Endothelial cell (in vitro differentiated cells): ENCODE measurements around the gene OR51B4. TPM values are rescaled to one million over a fixed set of nuclear protein-coding genes. Genes with fewer than 3 reads are reported as not detected.

Experiments
- DNase-seq: peaks from one replicate; pipeline ENCODE4 v3.0.0; 2021; ENCODE audit warnings: low spot score
- H3K27ac Mint-ChIP-seq: one replicate; pipeline ENCODE4 v1.8.0; 2021; ENCODE audit warnings: mixed read lengths, inconsistent platforms; ENCODE audit not compliant: unreplicated experiment
- H3K27me3 Mint-ChIP-seq: one replicate; pipeline ENCODE4 v1.8.0; 2021; ENCODE audit warnings: mild to moderate bottlenecking, moderate library complexity, mixed read lengths, inconsistent platforms; ENCODE audit not compliant: unreplicated experiment
- H3K36me3 Mint-ChIP-seq: one replicate; pipeline ENCODE4 v1.8.0; 2021; ENCODE audit warnings: mild to moderate bottlenecking, low read depth, mixed read lengths, inconsistent platforms; ENCODE audit not compliant: unreplicated experiment
- H3K4me1 Mint-ChIP-seq: one replicate; pipeline ENCODE4 v1.8.0; 2021; ENCODE audit warnings: mild to moderate bottlenecking, mixed read lengths, inconsistent platforms; ENCODE audit not compliant: unreplicated experiment
- H3K4me3 Mint-ChIP-seq: one replicate; pipeline ENCODE4 v1.8.0; 2021; ENCODE audit warnings: mild to moderate bottlenecking, mixed read lengths, inconsistent platforms; ENCODE audit not compliant: unreplicated experiment
- H3K9me3 Mint-ChIP-seq: one replicate; pipeline ENCODE4 v1.8.0; 2021; ENCODE audit warnings: mixed read lengths, inconsistent platforms; ENCODE audit not compliant: unreplicated experiment
- CTCF ChIP-seq: fragments of 200-600 bp; sonication (generic); IDR thresholded peaks from one replicate; pipeline ENCODE4 v1.5.0; 2021; ENCODE audit warnings: antibody characterized with exemption; ENCODE audit not compliant: unreplicated experiment
- total RNA-seq: library from RNA; stranded (reverse); fragmentation: NEBNext Ultra II Directional; extraction: Animal tissue kit (Norgen Biotek cat#: 25700); gene quantifications from one replicate; pipeline ENCODE4 v1.2.1, GENCODE V29; 2021; ENCODE audit not compliant: unreplicated experiment

Gene OR51B4
- total RNA-seq, 1 donor from 2014 or later = 0.49 TPM

GRCh38 chr11:5279471-5280090, 22.2 kb downstream of the OR51B4 start:
- H3K9me3 Mint-ChIP-seq = no peaks in the 10 kb centered on the region
- DNase-seq = no peak
- H3K36me3 Mint-ChIP-seq = no peaks in the 10 kb centered on the region
- H3K27ac Mint-ChIP-seq = no peak overlapping the region
- no peak overlapping the region for H3K4me3 Mint-ChIP-seq
- H3K27me3 Mint-ChIP-seq = no peaks in the 10 kb centered on the region
- TF ChIP-seq CTCF = no peak
- peaks cover 6% of the 10 kb centered on the region for H3K4me1 Mint-ChIP-seq

GRCh38 chr11:5277807-5278382, 23.9 kb downstream of the OR51B4 start:
- DNase-seq = no peak
- Mint-ChIP-seq H3K27me3 (no peaks in the 10 kb centered on the region), H3K27ac (no peak overlapping the region), H3K4me3 (no peak overlapping the region), H3K9me3 (no peaks in the 10 kb centered on the region), H3K4me1 (peaks cover 6% of the 10 kb centered on the region), H3K36me3 (no peaks in the 10 kb centered on the region)
- no peak for TF ChIP-seq CTCF

- H3K27me3 Mint-ChIP-seq = no peaks in the 10 kb centered on the region
- no peaks in the 10 kb centered on the region for H3K36me3 Mint-ChIP-seq
- no peak for DNase-seq
- no peak for TF ChIP-seq CTCF
- H3K27ac Mint-ChIP-seq = no peak overlapping the region
- no peaks in the 10 kb centered on the region for H3K9me3 Mint-ChIP-seq
- no peak overlapping the region for H3K4me3 Mint-ChIP-seq
- H3K4me1 Mint-ChIP-seq = peaks cover 6% of the 10 kb centered on the region
Observed at GRCh38 chr11:5276697-5277096, 25.0 kb downstream of the OR51B4 start.

GRCh38 chr11:5275369-5276110, 26.2 kb downstream of the OR51B4 start:
- no peaks in the 10 kb centered on the region for H3K36me3 Mint-ChIP-seq

More at GRCh38 chr11:5275369-5276110, 26.2 kb downstream of the OR51B4 start:
- Mint-ChIP-seq H3K27ac (no peak overlapping the region), H3K9me3 (no peaks in the 10 kb centered on the region), H3K27me3 (no peaks in the 10 kb centered on the region), H3K4me3 (no peak overlapping the region), H3K4me1 (peaks cover 5% of the 10 kb centered on the region)
- no peak for DNase-seq
- no peak for TF ChIP-seq CTCF
